Inferior parietal cortex (tissue), 1 donor: ENCODE measurements around the gene TWNK.

Experiments
- DNase-seq: peaks from one replicate; pipeline ENCODE4 v3.0.0-alpha.2; 2016; ENCODE audit errors: extremely low spot score

TWNK gene

GRCh38 chr10:100996678-100997359, 9.5 kb downstream of the TWNK start:
- no peak for DNase-seq

GRCh38 chr10:100997360-100998182, 10.2 kb downstream of the TWNK start:
- DNase-seq: no peak

GRCh38 chr10:100998183-100998990, 11.0 kb downstream of the TWNK start:
- DNase-seq: peak; percentile 81

- peak; percentile 79 for DNase-seq
These were observed 11.8 kb downstream of the TWNK start for GRCh38 chr10:100998991-100999741.

- DNase-seq: no peak
These were observed 12.4 kb downstream of the TWNK start, which contains the start of gene LZTS2 for GRCh38 chr10:100999742-101000126. LZTS2 (plus strand) TSS chr10:100999808; CDS start chr10:101002539, 2,731 bp downstream.

- no peak for DNase-seq
These were observed 13.0 kb downstream of the TWNK start for GRCh38 chr10:101000127-101000914.

- DNase-seq: no peak
These were observed 13.7 kb downstream of the TWNK start for GRCh38 chr10:101000915-101001658.

- DNase-seq: no peak
These were observed 14.3 kb downstream of the TWNK start for GRCh38 chr10:101001659-101002035.

GRCh38 chr10:101002456-101002855, 15.1 kb downstream of the TWNK start:
- DNase-seq: no peak

- no peak for DNase-seq
These were observed 16.4 kb downstream of the TWNK start for GRCh38 chr10:101003639-101004206.

GRCh38 chr10:101005361-101005760, 18.0 kb downstream of the TWNK start:
- DNase-seq: no peak

- DNase-seq: no peak
These were observed 18.7 kb downstream of the TWNK start for GRCh38 chr10:101005869-101006567.

GRCh38 chr10:101006593-101007098, 19.3 kb downstream of the TWNK start:
- no peak for DNase-seq

GRCh38 chr10:101007099-101007711, 19.9 kb downstream of the TWNK start:
- no peak for DNase-seq

- no peak for DNase-seq
These were observed 20.8 kb downstream of the TWNK start for GRCh38 chr10:101007915-101008822.

GRCh38 chr10:101008823-101009423, 21.6 kb downstream of the TWNK start:
- peak; percentile 78 for DNase-seq

- DNase-seq: no peak
These were observed 23.0 kb downstream of the TWNK start for GRCh38 chr10:101010329-101010728.
